Common myeloid progenitor, CD34-positive (primary cell): ENCODE measurements around the gene OR4K5.

Experiments
- CTCF ChIA-PET: fragments of 350-600 bp; sonication (Branson Sonifier 250); formaldehyde crosslinking; loops from one replicate; lab custom pipeline; 2021; ENCODE audit warnings: antibody characterized with exemption; lab: Charles Lee
- POLR2A ChIA-PET: fragments of 350-600 bp; sonication (Branson Sonifier 250); formaldehyde crosslinking; loops from one replicate; lab custom pipeline; 2021; ENCODE audit warnings: antibody characterized with exemption; lab: Charles Lee
- DNase-seq, 3 donors: peaks; one replicate each; pipeline versions ENCODE4 v3.0.0 to v3.0.0-alpha.2; 2013
- H3K27ac ChIP-seq, 2 experiments: 1 replicate in 1 of 2; 2 replicates in 1 of 2; pipeline ENCODE4 v1.7.0; 2013; ENCODE audit warnings: inconsistent platforms in 2 of 2, low read length in 2 of 2, mild to moderate bottlenecking in 2 of 2, low read depth in 1 of 2, moderate library complexity in 1 of 2; ENCODE audit not compliant: severe bottlenecking in 2 of 2, insufficient read depth in 1 of 2, poor library complexity in 1 of 2
- H3K27me3 ChIP-seq, 5 experiments: replicated peaks in 2 of 5; 1 replicate in 3 of 5; 2 replicates in 2 of 5; pipeline versions ENCODE4 v1.6.1 to v1.7.0; 2013; ENCODE audit warnings: low read length in 4 of 5, mild to moderate bottlenecking in 2 of 5, moderate library complexity in 2 of 5, inconsistent platforms in 1 of 5; ENCODE audit not compliant: insufficient read depth in 5 of 5, control insufficient read depth in 4 of 5
- H3K36me3 ChIP-seq, 4 experiments: 1 replicate in 2 of 4; 2 replicates in 2 of 4; pipeline versions ENCODE4 v1.6.1 to v1.7.0; 2013; ENCODE audit warnings: low read length in 3 of 4, control low read depth in 1 of 4, mild to moderate bottlenecking in 1 of 4; ENCODE audit not compliant: control insufficient read depth in 4 of 4, insufficient read depth in 4 of 4
- H3K4me1 ChIP-seq, 4 experiments: 1 replicate in 3 of 4; 2 replicates in 1 of 4; pipeline versions ENCODE4 v1.6.1 to v1.7.1; 2013; ENCODE audit warnings: low read length in 3 of 4, mild to moderate bottlenecking in 3 of 4, control low read depth in 1 of 4, inconsistent platforms in 1 of 4, moderate library complexity in 1 of 4; ENCODE audit not compliant: control insufficient read depth in 4 of 4, insufficient read depth in 4 of 4; ENCODE audit errors: control extremely low read depth in 1 of 4
- H3K4me3 ChIP-seq, 7 experiments: 1 replicate in 4 of 7; 2 replicates in 3 of 7; pipeline versions ENCODE4 v1.5.1 to v1.7.0; 2013; ENCODE audit warnings: mild to moderate bottlenecking in 7 of 7, low read length in 6 of 7, moderate library complexity in 6 of 7, inconsistent platforms in 2 of 7, low read depth in 2 of 7, control low read depth in 1 of 7; ENCODE audit not compliant: insufficient read depth in 4 of 7, control insufficient read depth in 1 of 7; ENCODE audit errors: extremely low read depth in 1 of 7
- H3K9me3 ChIP-seq, 5 experiments: 1 replicate in 4 of 5; 2 replicates in 1 of 5; pipeline versions ENCODE4 v1.6.1 to v1.7.1; 2013; ENCODE audit warnings: low read length in 4 of 5, mild to moderate bottlenecking in 2 of 5, inconsistent platforms in 1 of 5, low read depth in 1 of 5, moderate library complexity in 1 of 5; ENCODE audit not compliant: control insufficient read depth in 4 of 5, insufficient read depth in 2 of 5; ENCODE audit errors: control extremely low read depth in 1 of 5
- WGBS: methylation state at CpG from one replicate; pipeline ENCODE4 v1.1.5; 2013; ENCODE audit not compliant: insufficient coverage; 5-methylcytosine and 5-hydroxymethylcytosine counted together

Gene OR4K5

GRCh38 chr14:19906665-19907064 lies 13.7 kb upstream of the OR4K5 start:
- CTCF ChIA-PET: no interaction called here
- H3K27ac ChIP-seq: no peak overlapping the region
- H3K36me3 ChIP-seq: no peaks in the 10 kb centered on the region
- H3K27me3 ChIP-seq: no peaks in the 10 kb centered on the region
- POLR2A ChIA-PET: no interaction called here
- peaks cover 0 to 5% (median 0%) of the 10 kb centered on the region in 5 experiments for H3K9me3 ChIP-seq
- DNase-seq: no peak
- H3K4me1 ChIP-seq: no peaks in the 10 kb centered on the region
- no peak overlapping the region for H3K4me3 ChIP-seq

- no peak overlapping the region for H3K27ac ChIP-seq
- no peaks in the 10 kb centered on the region for H3K9me3 ChIP-seq
- DNase-seq: no peak
- no peak overlapping the region for H3K4me3 ChIP-seq
- WGBS: 67% methylated on average over 1 of the region's 3 CpGs
- ChIA-PET CTCF (no interaction called here), POLR2A (no interaction called here)
- H3K27me3 ChIP-seq: no peaks in the 10 kb centered on the region
- no peaks in the 10 kb centered on the region for H3K36me3 ChIP-seq
- no peaks in the 10 kb centered on the region for H3K4me1 ChIP-seq
These were observed 9.3 kb upstream of the OR4K5 start for GRCh38 chr14:19911114-19911513.

GRCh38 chr14:19917243-19917642 lies 3.2 kb upstream of the OR4K5 start:
- no peak overlapping the region for H3K4me3 ChIP-seq
- POLR2A ChIA-PET: no interaction called here
- H3K9me3 ChIP-seq: no peaks in the 10 kb centered on the region
- H3K36me3 ChIP-seq: no peaks in the 10 kb centered on the region
- DNase-seq: no peak
- no peaks in the 10 kb centered on the region for H3K4me1 ChIP-seq
- WGBS: 67% methylated on average over 3 of the region's 3 CpGs
- CTCF ChIA-PET: no interaction called here
- H3K27me3 ChIP-seq: no peaks in the 10 kb centered on the region
- no peak overlapping the region for H3K27ac ChIP-seq

GRCh38 chr14:19917955-19918518 lies 2.4 kb upstream of the OR4K5 start:
- H3K4me1 ChIP-seq: no peaks in the 10 kb centered on the region
- no peaks in the 10 kb centered on the region for H3K9me3 ChIP-seq
- H3K27me3 ChIP-seq: no peaks in the 10 kb centered on the region
- ChIA-PET CTCF (no interaction called here), POLR2A (no interaction called here)
- no peak overlapping the region for H3K4me3 ChIP-seq
- no peak for DNase-seq
- whole genome bisulfite sequencing: no CpG with 5 or more reads among the region's 1 CpG
- no peaks in the 10 kb centered on the region for H3K36me3 ChIP-seq
- H3K27ac ChIP-seq: no peak overlapping the region

- no peaks in the 10 kb centered on the region for H3K4me1 ChIP-seq
- no peak overlapping the region for H3K4me3 ChIP-seq
- no peak overlapping the region for H3K27ac ChIP-seq
- CTCF ChIA-PET: no interaction called here
- H3K27me3 ChIP-seq: no peaks in the 10 kb centered on the region
- no peak for DNase-seq
- H3K9me3 ChIP-seq: no peaks in the 10 kb centered on the region
- POLR2A ChIA-PET: no interaction called here
- 60% methylated on average over 1 of the region's 4 CpGs for WGBS
- no peaks in the 10 kb centered on the region for H3K36me3 ChIP-seq
These were observed 1.7 kb upstream of the OR4K5 start for GRCh38 chr14:19918553-19919264.

GRCh38 chr14:19930617-19931016 lies 10.2 kb downstream of the OR4K5 start, which contains the start of gene OR4K1:
Gene OR4K1 (plus strand): TSS chr14:19930917. CDS start chr14:19935667, 4,750 bp downstream.
- Histone ChIP-seq H3K4me1 (no peaks in the 10 kb centered on the region), H3K27me3 (no peaks in the 10 kb centered on the region), H3K36me3 (no peaks in the 10 kb centered on the region), H3K4me3 (no peak within 1 kb of the TSS), H3K27ac (no peak within 1 kb of the TSS), H3K9me3 (peaks cover 0 to 1% (median 0%) of the 10 kb centered on the region in 5 experiments)
- POLR2A ChIA-PET: no interaction called here
- DNase-seq: no peak
- CTCF ChIA-PET: no interaction called here
- WGBS: no CpG with 5 or more reads among the region's 3 CpGs

GRCh38 chr14:19941668-19942067 lies 21.3 kb downstream of the OR4K5 start:
- H3K36me3 ChIP-seq: no peaks in the 10 kb centered on the region
- CTCF ChIA-PET: no interaction called here
- POLR2A ChIA-PET: no interaction called here
- H3K4me3 ChIP-seq: no peak overlapping the region
- H3K27ac ChIP-seq: no peak overlapping the region
- WGBS: 80% methylated on average over 1 of the region's 1 CpG
- no peaks in the 10 kb centered on the region for H3K4me1 ChIP-seq
- no peaks in the 10 kb centered on the region for H3K27me3 ChIP-seq
- H3K9me3 ChIP-seq: peaks cover 0 to 7% (median 0%) of the 10 kb centered on the region in 5 experiments
- no peak for DNase-seq
